ENCODE measurements around the gene ZNHIT2.

DNA sequence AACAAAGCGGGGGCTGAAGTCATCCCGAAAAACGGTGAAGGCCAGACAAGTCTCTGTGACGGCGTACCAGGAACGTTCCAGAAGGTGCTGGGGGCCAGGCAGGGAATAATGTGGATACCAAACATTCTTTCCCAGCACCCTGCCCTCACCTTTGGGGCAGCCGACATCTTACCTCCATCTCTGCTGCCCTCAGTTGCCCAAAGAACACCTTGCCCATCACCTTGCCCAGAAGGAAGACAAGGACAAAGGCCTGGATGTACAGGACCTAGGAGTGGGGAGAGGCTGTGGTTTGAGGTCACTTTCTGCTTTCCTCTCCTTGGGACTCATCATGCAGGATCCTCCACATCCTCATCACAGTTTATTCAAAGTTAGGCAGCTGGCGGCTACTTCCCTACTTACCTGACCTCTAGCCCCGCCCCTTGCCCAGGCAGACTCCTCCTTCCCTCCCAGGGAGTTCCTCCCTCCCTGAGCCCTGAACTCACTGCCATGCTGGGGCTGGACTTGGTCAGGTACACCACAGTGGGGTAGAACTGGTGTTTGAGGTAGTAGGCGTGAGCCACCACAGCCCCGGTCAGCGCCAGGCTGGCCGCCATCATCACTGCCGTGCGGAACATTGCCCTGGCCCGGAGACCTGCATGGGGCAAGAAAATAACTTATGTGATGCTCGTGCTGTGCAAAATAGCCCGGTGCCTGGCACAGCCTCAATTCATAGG, 15.6 kb upstream of the ZNHIT2 start:
- TF ChIP-seq, protein P1, sequence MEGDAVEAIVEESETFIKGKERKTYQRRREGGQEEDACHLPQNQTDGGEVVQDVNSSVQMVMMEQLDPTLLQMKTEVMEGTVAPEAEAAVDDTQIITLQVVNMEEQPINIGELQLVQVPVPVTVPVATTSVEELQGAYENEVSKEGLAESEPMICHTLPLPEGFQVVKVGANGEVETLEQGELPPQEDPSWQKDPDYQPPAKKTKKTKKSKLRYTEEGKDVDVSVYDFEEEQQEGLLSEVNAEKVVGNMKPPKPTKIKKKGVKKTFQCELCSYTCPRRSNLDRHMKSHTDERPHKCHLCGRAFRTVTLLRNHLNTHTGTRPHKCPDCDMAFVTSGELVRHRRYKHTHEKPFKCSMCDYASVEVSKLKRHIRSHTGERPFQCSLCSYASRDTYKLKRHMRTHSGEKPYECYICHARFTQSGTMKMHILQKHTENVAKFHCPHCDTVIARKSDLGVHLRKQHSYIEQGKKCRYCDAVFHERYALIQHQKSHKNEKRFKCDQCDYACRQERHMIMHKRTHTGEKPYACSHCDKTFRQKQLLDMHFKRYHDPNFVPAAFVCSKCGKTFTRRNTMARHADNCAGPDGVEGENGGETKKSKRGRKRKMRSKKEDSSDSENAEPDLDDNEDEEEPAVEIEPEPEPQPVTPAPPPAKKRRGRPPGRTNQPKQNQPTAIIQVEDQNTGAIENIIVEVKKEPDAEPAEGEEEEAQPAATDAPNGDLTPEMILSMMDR (IDR thresholded peaks at IDR 0.05; ENCODE audit: insufficient read depth, low read length): no peak
- TF ChIP-seq POLR2AphosphoS5 (IDR thresholded peaks at IDR 0.05; ENCODE audit: low read depth): no peak; the same call in 1 of the 2 replicates
- TF ChIP-seq, protein P2, sequence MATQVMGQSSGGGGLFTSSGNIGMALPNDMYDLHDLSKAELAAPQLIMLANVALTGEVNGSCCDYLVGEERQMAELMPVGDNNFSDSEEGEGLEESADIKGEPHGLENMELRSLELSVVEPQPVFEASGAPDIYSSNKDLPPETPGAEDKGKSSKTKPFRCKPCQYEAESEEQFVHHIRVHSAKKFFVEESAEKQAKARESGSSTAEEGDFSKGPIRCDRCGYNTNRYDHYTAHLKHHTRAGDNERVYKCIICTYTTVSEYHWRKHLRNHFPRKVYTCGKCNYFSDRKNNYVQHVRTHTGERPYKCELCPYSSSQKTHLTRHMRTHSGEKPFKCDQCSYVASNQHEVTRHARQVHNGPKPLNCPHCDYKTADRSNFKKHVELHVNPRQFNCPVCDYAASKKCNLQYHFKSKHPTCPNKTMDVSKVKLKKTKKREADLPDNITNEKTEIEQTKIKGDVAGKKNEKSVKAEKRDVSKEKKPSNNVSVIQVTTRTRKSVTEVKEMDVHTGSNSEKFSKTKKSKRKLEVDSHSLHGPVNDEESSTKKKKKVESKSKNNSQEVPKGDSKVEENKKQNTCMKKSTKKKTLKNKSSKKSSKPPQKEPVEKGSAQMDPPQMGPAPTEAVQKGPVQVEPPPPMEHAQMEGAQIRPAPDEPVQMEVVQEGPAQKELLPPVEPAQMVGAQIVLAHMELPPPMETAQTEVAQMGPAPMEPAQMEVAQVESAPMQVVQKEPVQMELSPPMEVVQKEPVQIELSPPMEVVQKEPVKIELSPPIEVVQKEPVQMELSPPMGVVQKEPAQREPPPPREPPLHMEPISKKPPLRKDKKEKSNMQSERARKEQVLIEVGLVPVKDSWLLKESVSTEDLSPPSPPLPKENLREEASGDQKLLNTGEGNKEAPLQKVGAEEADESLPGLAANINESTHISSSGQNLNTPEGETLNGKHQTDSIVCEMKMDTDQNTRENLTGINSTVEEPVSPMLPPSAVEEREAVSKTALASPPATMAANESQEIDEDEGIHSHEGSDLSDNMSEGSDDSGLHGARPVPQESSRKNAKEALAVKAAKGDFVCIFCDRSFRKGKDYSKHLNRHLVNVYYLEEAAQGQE (IDR thresholded peaks at IDR 0.05; ENCODE audit: insufficient replicate concordance, low read depth): no peak
- TF ChIP-seq GABPA (IDR thresholded peaks at IDR 0.05; ENCODE audit: low read depth): no peak
- TF ChIP-seq SPI1 (IDR thresholded peaks at IDR 0.05; ENCODE audit: borderline replicate concordance, low read depth): peak; percentile 76

All from HL-60 (cell line).